Measurements from ENCODE around the gene CDCA3. TPM values are rescaled to one million over a fixed set of nuclear protein-coding genes. Genes with fewer than 3 reads are reported as not detected.

Gene CDCA3
- total and polyA plus RNA-seq, 4 donors, result 1.3 to 4.1 (median 2.8) TPM

GRCh38 chr12:6842075-6842474, 9.0 kb downstream of the CDCA3 start:
- Histone ChIP-seq H3K27ac (ENCODE audit: low read depth in 1 of 2, low read length in 1 of 2) (no peak overlapping the region), H3K9me3 (ENCODE audit: control insufficient read depth in 4 of 4, insufficient read depth in 3 of 4, low read length in 3 of 4) (no peaks in the 10 kb centered on the region), H3K36me3 (ENCODE audit: control insufficient read depth in 4 of 4, insufficient read depth in 4 of 4, low read length in 4 of 4) (peaks cover 0 to 32% (median 13%) of the 10 kb centered on the region in 4 donors), H3K9ac (ENCODE audit: insufficient read depth in 1 of 2, low read length in 2 of 2) (no peak overlapping the region), H3K4me3 (no peak overlapping the region), H3K27me3 (ENCODE audit: control insufficient read depth in 3 of 3, insufficient read depth in 3 of 3, low read length in 2 of 3) (no peaks in the 10 kb centered on the region), H3K4me1 (ENCODE audit: control insufficient read depth in 5 of 5, insufficient read depth in 5 of 5, low read length in 5 of 5) (no peaks in the 10 kb centered on the region)
- DNase-seq (no peak), ATAC-seq (ENCODE audit: insufficient read depth, low FRiP score) (no peak)
- no peak for TF ChIP-seq CTCF (IDR thresholded peaks at IDR 0.05; ENCODE audit: control extremely low read depth, extremely low read depth)
- 85 to 94% methylated on average over 4 of the region's 4 CpGs for WGBS, 2 donors

- ATAC-seq (ENCODE audit: insufficient read depth, low FRiP score) (no peak), DNase-seq (no peak)
- Histone ChIP-seq H3K4me3 (no peak within 1 kb of the TSS), H3K27ac (ENCODE audit: low read depth in 1 of 2, low read length in 1 of 2) (no peak within 1 kb of the TSS), H3K9me3 (ENCODE audit: control insufficient read depth in 4 of 4, insufficient read depth in 3 of 4, low read length in 3 of 4) (no peaks in the 10 kb centered on the region), H3K9ac (ENCODE audit: insufficient read depth in 1 of 2, low read length in 2 of 2) (no peak within 1 kb of the TSS), H3K4me1 (ENCODE audit: control insufficient read depth in 5 of 5, insufficient read depth in 5 of 5, low read length in 5 of 5) (no peaks in the 10 kb centered on the region), H3K27me3 (ENCODE audit: control insufficient read depth in 3 of 3, insufficient read depth in 3 of 3, low read length in 2 of 3) (no peaks in the 10 kb centered on the region), H3K36me3 (ENCODE audit: control insufficient read depth in 4 of 4, insufficient read depth in 4 of 4, low read length in 4 of 4) (peaks cover 0 to 21% (median 11%) of the 10 kb centered on the region in 4 donors)
- WGBS, 2 donors, result 69 to 77% methylated on average over 24 of the region's 24 CpGs
- no peak for TF ChIP-seq CTCF (IDR thresholded peaks at IDR 0.05; ENCODE audit: control extremely low read depth, extremely low read depth)
These were observed 10.1 kb downstream of the CDCA3 start, which contains the start of gene GNB3 for GRCh38 chr12:6840761-6841515. Gene GNB3, plus strand, starts transcription at chr12:6840925. Its CDS starts 363 bp downstream, at chr12:6841288.

- no peak for TF ChIP-seq CTCF (IDR thresholded peaks at IDR 0.05; ENCODE audit: control extremely low read depth, extremely low read depth)
- Histone ChIP-seq H3K27me3 (ENCODE audit: control insufficient read depth in 3 of 3, insufficient read depth in 3 of 3, low read length in 2 of 3) (no peaks in the 10 kb centered on the region), H3K9ac (ENCODE audit: insufficient read depth in 1 of 2, low read length in 2 of 2) (no peak overlapping the region), H3K9me3 (ENCODE audit: control insufficient read depth in 4 of 4, insufficient read depth in 3 of 4, low read length in 3 of 4) (no peaks in the 10 kb centered on the region), H3K4me1 (ENCODE audit: control insufficient read depth in 5 of 5, insufficient read depth in 5 of 5, low read length in 5 of 5) (no peaks in the 10 kb centered on the region), H3K36me3 (ENCODE audit: control insufficient read depth in 4 of 4, insufficient read depth in 4 of 4, low read length in 4 of 4) (peaks cover 0 to 19% (median 10%) of the 10 kb centered on the region in 4 donors), H3K4me3 (no peak overlapping the region), H3K27ac (ENCODE audit: low read depth in 1 of 2, low read length in 1 of 2) (no peak overlapping the region)
- DNase-seq (no peak), ATAC-seq (ENCODE audit: insufficient read depth, low FRiP score) (no peak)
- 86 to 100% methylated on average over 1 of the region's 1 CpG for WGBS, 2 donors
These were observed 10.8 kb downstream of the CDCA3 start for GRCh38 chr12:6840330-6840729.
